CD1c-positive myeloid dendritic cell (primary cell): ENCODE data around the gene SLC35A3.
"Not testable (repeated sequence)": the region's sequence is repeated elsewhere in the genome, so short reads cannot be mapped to it uniquely, and the experiment has no call there.

Experiments used
- DNase-seq: peaks from one replicate; pipeline ENCODE4 v3.0.0-alpha.2; 2016; ENCODE audit errors: extremely low spot score

The SLC35A3 gene

DNA sequence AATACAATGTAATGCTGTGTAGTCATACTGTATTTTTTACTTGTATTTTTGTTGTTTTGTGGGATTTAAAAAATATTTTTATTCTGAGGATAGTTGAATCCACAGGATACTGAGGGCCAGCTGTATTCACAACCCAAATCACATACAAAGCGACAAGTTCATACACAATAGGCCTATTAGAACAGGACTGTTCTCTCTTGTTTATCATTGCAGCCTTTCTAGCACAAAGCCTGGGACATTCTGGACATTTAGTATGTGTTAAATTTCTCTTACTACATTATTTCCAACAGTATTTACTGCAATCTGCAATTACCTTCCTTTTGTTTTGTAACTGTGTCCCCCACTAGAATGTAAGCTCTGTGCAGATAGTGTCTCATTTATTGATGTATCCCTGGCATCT is 65.4 kb downstream of the SLC35A3 start:
- DNase-seq: no peak

DNA sequence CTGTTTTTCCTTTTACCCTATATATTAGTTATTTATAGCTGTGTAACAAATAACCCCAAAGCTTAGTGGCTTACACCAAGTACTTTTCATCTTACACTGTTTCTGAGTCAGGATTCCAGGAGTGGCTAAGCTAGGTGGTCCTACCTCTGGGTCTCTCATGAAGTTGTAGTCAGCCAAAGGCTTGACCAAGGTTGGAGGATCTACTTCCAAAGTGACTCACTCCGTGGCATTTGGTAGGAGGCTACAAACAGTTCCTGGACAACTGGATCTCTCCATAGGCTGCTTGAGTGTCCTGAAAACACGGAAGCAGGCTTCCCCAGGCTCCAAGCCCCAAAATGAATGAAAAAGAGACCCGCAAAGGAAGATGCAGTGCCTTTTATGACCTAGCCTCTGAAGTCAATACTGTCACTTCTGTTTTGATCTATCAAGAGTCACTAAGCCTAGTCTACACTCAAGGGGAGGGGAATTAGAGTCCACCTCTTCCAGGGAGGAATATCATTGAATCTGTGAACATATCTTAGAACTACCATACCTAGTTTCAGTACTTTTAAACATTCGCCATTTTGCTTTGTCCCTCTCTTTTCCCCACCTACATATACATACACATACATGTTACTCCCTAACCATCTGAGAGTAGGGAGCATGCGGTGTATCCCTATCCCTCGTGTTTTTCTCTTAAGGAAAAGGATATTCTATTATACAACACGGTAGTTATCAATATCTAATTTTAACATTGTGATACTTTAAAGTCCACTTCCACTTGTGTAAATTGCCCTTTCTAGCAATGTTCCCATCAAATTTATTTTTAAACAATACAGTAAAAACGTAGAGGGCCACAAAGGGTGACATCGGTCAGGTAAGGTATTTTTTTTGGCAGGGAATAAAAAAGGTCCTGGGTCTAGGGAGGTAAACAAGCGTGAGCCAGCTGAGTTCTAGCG is 67.2 kb downstream of the SLC35A3 start:
- peak; percentile 14 for DNase-seq

DNA sequence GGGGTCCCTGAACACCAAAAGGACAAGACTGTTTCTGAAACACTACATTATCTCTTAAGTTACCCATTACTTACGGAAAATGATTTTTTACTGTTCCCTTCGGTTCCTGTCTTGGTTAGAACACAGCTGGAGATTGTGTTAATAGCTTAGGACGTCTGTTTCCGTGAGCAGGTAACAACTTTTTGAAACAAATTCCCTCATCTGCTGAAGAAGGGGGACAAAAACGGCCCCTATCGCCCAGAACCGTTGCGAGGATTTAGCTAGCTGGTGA is 67.8 kb downstream of the SLC35A3 start:
- no peak for DNase-seq

DNA sequence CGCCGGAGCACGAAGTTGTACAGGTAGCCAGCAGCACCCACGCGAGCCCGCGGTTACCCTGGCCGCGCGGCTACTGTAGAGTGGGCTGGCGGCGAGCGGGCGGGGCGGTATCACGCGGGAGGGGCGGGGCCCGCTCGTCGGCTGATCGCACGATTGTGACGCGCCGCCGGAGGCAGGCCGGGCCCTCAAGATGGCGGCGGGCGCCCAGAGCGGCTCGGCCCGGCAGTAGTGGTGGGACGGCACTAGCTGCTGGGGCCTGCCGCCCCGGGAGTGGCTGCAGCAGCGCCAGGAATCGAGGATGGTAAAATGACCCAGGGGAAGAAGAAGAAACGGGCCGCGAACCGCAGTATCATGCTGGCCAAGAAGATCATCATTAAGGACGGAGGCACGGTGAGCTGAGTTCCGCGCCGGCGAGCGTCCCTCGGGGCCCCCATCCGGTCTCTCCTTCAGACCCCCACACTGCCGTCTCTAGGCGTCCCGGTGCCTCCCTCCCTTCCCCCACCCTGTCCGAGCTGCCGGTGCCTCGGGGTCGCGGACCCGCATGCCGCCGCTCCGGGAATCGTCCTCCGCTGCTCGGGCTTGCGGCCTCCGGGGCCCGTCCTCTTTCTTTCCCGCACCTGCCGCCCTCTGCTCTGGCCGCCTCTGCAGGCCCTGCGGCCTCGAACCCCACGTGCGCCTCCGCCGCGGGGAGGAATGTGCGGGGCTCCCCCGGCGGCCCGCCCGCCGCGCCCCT is 68.3 kb downstream of the SLC35A3 start:
- DNase-seq: peak; percentile 96

DNA sequence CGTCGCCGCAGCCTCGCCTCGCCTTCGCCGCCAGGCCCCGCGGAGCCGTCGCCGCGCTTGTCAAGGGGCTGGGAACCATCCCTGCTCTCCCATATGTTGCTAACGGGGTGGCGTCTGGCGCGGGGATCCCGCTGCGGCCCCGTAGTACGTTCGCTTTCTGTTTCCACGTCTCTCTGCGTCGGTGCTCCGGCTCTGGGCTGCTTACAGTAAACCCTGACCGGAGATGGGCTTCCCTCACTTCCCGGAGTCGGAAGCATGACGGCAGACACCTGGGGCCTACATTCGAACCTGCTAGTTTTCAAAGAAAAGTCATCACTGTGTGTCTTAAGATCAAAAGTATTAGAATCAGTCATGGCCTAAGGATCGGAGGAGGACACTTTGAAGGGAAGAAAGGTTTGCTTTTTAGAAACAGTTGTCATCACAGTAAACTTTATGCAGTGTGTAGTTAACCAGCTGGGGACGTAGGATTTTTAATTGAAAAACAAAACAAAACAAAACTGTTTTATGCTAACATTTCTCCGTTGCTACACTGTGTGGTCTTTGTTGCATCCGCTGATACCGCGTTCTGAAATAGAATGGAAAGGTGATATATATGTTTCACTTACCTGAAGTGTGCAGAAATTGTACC is 69.0 kb downstream of the SLC35A3 start:
- peak; percentile 59 for DNase-seq

DNA sequence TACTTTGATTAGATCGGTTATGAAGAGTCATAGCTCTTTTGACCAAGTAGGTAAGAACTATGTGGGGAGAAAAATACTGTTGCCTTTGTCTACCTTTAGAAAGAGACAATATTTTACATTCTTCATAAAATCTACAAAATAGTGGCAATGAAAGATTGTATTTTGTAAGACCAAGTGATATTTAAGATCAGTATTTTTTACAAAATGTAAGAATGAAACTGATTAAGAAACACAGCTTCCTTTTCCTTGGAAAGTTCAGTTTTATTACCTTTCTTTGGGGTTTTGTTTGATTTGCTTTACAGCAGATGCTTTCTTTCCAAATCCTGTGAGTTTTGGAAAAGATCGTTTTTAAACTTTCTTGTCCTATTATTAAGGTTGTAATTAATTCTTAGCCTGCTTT is 69.8 kb downstream of the SLC35A3 start:
- peak; percentile 57 for DNase-seq

DNA sequence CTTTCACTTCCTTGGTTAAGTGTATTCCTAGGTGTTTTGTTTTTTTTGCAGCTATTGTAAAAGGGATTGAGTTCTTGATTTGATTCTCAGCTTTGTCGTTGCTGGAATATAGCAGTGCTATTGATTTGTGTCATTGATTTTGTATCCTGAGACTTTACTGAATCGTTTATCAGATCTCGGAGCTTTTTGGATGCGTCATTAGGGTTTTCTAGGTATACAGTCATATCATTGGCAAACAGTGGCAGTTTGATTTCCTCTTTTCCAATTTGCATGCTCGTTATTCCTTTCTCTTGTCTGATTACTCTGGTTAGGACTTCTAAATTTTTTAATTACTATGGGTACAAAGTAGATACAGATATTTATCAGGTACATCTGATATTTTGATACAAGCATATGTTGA is 75.4 kb downstream of the SLC35A3 start:
- DNase-seq: no peak

DNA sequence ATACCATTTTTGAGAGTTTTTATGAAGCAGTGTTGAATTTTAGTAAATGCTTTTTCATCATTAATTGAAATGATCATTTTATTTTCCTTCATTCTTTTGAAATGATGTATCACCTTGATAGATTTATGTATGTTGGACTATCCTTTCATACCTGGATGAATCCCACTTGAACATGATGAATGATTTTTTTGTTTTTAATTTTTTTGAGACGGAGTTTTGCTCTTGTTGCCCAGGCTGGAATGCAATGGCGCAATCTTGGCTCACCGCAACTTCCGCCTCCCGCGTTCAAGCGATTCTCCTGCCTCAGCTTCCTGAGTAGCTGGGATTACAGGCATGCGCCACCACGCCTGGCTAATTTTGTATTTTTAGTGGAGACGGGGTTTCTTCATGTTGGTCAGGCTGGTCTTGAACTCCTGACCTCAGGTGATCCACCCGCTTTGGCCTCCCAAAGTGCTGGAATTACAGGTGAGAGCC is 77.5 kb downstream of the SLC35A3 start:
- DNase-seq: not testable (repeated sequence)

DNA sequence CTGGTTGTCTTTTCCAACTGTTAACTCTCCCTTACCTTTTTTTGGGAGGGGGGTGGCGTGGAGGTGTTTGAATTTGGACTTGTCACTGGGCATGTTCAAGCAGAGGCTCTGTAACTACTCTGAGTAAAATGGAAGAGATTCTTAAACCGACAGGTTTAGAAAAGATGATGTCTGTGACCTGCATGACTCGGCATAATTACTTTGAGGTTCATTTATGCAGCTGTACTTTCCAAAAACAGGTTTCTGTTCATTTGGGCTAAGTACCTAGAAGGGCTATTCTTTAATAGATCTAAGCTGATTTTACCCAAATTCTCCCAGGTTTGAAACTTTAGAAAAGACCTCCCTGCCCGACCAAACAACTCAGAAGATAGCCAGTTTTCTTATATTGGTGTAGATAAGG is 80.3 kb downstream of the SLC35A3 start:
- DNase-seq: no peak

DNA sequence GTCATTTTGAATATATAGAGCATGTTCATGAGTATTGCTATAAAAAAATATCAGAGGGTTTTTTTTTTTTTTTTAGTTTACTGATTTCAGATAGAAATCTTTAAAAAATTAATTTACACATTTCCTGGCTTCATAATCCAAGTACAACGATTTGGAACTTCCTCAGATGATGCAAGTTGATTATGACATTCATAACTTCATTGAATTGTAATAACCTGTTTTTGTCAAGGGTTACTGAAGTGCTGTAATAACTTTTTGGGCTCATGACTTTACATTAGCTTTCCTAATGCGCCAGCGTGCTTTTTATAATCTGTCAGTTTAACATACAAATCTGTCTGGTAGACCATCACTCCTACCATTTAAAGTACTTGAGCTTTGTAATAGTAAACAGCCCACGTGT is 81.6 kb downstream of the SLC35A3 start:
- peak; percentile 16 for DNase-seq

DNA sequence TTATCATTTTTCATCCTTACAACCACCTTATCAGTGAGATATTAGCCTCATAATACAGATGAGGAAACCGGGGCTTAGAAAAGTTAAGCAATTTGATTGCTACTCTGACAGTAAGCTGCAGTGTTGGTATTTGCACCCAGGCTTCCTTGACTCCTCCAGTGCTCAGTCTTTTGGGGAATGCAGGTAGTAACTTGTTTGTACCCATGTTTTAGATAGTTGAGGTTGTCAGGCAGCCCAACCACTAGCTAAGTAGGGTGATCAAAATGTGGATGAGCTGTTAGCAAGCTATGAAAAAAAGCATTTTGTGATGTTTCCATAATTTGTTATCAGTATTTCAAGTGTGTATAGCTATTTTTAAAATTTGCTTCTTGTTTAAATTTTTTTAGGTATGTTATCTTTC is 82.1 kb downstream of the SLC35A3 start:
- DNase-seq: no peak

DNA sequence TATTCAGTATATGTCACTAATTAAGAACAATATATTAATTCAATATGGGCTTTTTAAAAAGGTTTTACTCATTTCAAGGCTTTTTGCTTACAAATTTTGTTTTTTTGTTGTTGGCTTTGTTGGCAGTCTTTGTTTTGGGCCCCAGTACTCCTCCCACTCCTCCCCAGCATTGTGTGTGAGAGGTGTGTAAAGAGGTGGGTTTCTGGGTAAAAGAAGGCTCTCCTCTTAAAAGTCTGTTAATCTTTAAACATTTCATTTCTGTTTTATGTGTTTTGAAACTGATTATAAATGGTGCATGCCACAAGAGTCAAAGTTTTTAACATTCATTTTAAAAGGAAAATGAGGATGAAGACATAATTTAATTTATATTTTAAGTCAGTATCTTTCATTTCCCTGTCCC is 83.3 kb downstream of the SLC35A3 start:
- no peak for DNase-seq

DNA sequence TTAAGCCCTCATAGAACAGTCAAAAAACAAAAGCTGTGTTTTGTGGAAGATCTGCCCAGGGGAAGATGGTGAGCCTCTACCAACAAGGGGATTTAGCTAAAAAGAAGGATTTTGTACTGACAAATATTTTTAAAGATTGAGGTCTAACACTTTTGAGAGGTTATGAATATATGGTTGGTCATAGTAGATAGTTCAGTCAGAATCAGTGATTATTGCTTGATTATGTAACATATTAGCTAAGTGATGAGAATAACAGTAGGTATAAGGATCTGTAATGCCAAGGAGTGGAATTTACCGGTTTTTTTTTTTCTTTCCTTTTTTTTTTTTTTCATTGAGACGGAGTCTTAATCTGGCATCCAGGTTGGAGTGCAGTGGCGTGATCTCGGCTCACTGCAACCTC is 83.9 kb downstream of the SLC35A3 start:
- DNase-seq: no peak

DNA sequence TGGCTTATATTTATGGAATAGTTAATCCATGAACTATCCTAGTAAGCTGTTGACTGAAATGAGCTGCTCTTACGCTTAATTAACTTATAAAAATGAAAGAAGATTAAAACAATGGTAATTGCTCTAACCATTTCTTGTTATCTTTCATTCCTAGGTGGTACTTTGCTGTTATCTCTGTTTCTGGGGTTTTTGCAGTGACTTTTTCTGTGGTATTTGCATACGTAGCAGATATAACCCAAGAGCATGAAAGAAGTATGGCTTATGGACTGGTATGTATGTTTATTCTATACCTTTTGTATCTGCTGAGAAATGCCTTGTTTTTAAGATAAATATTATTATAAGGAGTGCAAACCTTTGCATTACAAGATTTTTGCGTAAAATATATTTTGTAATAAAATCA is 91.9 kb downstream of the SLC35A3 start:
- no peak for DNase-seq

DNA sequence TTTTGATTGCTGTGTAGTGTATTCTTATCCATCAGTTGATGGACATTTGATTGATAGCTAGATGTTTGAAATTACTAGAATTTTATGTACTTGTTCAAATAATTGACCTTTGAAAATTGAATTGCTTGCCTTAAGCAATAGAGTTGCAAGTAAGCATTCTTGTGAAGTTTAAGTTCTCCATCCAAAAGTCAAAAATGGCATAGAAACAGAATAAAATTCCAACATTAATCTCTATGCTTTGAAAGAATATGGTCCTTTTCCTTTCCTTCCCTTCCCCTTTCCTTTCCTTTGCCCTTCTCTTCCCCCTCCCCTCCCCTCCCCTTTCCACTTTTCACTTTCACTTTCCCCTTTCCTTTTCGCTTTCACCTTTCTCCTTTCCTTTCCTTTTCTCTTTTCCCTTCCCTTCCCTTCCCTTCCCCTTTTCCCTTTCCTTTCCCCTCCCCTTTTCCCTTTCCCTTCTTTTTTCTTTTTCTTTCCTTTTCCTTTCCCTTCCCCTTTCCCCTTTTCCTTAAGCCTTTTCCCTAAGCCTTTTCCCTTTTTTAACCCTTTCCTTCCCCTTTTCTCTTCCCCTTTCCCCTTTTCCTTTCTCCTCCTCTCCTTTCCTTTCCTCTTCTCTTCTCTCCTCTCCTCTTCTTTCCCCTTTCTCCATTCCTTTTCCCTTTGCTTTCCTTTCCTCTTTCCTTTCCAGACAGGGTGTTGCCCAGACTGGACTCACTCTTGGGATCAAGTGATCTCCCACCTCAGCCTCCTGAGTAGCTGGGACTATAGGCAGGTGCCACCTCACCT is 95.6 kb downstream of the SLC35A3 start:
- no peak for DNase-seq

DNA sequence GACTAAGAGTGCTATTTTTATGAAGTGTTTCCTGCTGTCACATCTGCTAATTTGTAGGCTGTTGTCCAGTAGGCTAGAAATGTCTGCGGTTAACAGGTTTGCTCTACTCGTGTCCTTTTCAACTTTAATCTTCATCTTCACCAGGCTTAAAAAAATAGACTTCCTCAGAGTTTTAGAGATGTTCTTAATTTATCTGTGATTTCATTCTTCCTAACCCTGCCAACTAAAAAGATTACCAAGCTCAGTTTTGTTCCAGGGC is 96.1 kb downstream of the SLC35A3 start:
- DNase-seq: no peak

DNA sequence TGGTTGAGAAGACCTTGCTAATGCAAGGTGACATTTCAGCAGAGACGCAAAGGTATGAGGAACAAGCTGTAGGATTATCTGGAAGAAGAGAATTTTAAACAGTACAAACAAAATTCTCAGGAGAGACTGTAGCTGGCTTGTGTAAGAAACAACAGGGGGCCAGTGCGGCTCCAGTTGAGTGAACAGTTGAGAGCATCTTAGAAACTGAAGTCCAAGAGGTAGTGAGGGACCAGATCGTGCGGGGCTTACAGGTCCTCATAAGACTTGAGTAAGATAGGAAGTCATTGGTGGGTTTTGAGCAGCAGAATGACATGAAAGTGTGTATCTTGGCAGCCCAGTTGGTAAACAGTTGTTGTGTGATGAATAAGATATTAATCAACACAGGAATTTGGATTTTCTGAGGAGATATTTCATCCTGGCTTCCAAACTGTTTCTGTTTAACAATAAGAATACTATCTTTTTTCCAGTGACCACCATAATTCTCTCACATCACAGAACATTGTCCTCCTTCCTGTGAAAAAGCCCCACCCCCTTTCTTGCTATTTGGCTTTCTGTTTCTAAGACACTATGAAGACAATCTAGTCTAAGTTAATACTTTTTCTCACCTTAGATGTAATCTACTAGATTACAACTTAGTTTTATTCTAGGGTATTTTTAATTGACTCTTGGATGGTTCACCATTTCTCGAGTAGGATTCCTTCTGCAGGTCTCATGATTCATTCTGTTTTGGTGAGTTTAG is 100.6 kb downstream of the SLC35A3 start:
- DNase-seq: no peak

DNA sequence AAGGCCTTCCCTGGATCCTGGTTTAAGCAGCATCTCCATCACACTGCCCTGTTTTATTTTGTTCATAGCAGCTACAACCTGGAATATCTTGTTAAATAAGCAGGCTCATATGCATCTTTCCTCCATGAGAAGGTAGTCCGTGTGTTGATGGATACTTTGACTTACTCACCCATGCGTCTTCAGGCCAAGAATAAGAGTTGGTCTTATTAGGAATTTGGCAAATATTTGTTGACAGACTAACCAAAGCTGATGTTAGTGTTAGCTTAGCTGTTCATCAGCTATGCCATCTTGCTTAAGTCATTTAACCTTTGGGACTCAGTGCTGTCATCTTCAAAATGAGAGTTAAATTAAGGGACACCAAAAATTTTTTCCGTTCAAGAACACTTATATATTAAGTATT is 103.7 kb downstream of the SLC35A3 start:
- no peak for DNase-seq

DNA sequence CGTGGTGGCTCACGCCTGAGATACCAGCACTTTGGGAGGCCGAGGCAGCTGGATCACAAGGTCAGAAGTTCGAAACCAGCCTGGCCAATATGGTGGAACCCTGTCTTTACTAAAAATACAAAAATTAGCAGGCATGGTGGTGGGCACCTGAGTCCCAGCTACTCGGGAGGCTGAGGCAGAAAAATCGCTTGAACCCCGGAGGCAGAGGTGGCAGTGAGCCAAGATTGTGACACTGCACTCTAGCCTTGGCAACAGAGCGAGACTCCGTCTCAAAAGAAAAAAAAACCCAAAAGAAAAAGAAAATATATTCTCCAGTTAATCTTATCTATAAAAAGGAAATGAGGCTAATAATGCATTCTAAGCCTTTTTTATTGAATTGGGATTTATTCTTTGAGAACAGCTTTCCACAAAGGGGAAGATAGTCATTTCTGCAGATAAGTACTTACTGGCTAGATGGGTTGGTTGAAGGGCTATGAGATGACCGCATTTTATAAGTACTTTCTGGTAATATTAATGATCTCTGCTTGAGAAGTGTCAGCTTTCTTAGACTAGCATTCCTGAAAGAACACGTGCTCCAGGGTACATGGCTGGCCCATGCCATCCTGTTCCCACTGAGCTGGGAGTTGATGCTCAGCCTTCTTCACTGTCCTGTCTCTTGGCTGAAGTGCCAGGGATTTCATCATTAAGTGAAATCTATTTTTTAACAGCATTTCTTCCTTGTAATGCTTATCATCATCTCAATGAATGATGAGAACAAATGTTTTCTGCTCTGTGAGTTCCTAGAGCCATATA is 105.0 kb downstream of the SLC35A3 start:
- no peak for DNase-seq

DNA sequence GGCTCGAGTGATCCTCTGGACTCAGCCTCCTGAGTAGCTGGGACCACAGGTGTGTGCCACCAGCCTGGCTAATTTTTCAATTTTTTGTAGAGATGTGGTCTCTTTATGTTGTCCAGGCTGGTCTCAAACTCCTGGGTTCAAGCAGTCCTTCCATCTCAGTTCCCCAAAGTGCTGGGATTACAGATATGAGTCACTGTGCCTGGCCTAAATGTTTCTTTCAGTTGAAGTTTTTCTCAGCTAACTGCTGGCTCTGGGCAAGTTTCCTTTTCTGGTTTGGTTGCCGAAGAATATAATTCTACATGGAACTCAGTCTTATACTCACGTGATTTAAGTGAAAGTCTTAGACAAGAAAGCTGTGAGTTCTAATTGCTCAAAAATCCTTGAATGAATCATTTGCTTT is 106.0 kb downstream of the SLC35A3 start:
- peak; percentile 5 for DNase-seq

DNA sequence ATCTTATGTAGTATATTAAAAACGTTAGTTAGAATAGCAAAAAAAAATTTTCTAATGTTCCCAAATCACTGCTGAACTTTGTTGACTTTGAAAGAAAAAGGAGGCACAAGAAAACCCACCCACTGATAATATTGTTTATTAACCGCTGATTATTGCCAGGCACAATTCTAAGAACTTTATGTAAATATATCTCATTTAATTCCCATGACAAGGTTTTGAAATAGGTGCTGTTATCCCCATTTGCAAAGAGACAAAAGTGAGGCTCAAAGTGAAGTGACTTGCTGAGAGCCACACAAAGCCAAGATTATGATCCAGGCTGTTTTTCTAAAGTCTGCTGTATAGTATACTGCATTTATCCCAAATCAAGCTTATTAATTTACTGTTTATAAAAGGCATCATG is 106.5 kb downstream of the SLC35A3 start:
- DNase-seq: no peak
